Measurements from ENCODE around the gene SRSF7. TPM values are rescaled to one million over a fixed set of nuclear protein-coding genes. Genes with fewer than 3 reads are reported as not detected.

SRSF7 gene
- total and polyA plus RNA-seq, 2 donors (not counting 3 experiments of a cell fraction or from before 2014, with no cell fraction given), result 165 to 202 TPM

DNA sequence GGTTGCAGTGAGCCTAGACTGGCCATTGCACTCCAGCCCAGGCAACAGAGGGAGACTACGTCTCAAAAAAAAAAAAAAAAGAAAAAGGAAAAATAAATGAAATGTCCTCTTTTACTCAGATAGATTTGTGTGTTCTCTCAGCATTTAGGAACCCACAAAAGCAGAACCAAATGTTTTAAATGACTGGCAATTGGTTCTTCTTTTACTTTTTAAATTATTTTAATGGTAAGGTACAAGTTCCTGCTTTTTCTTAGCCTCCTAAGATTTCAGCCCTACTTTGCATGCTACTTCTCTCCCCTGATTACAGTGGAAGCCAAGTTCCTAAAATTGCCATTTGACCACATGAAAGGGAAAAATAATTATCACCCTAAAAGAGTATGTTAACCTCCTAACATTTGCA lies 23.5 kb downstream of the SRSF7 start:
- no peak overlapping the region for H3K4me3 ChIP-seq (replicated peaks in 1 of 3; ENCODE audit: insufficient read depth in 1 of 3, low read depth in 1 of 3, low read length in 3 of 3)
- H3K9me1 ChIP-seq (replicated peaks; ENCODE audit: control insufficient read depth, extremely low read depth, insufficient read depth, low read length), result no peaks in the 10 kb centered on the region
- no peaks in the 10 kb centered on the region for H3K36me3 ChIP-seq (ENCODE audit: control insufficient read depth in 2 of 2, extremely low read depth in 1 of 2, insufficient read depth in 2 of 2, low read length in 2 of 2)
- H3K9me3 ChIP-seq (replicated peaks; ENCODE audit: control insufficient read depth, insufficient read depth, low read length), result no peaks in the 10 kb centered on the region
- no peak overlapping the region for H3K27ac ChIP-seq (ENCODE audit: insufficient read depth, low read depth, low read length)
- DNase-seq (ENCODE audit: low read depth, low spot score) (no peak), FAIRE-seq (no peak)
- H3K4me2 ChIP-seq (ENCODE audit: insufficient read depth, low read length), result no peak overlapping the region
- no peaks in the 10 kb centered on the region for H3K79me2 ChIP-seq (ENCODE audit: control insufficient read depth, insufficient read depth, low read length)
- ChIA-PET CTCF (interaction anchor here (1.1 to 3.3 kb wide), 4 partner anchors 12 to 146 kb away, joined by 3 to 20 read pairs (median 3); no protein-coding TSS in a partner anchor), POLR2A (interaction anchor here (0.7 kb wide), 2 partner anchors 24 to 61 kb away, joined by 4 to 5 read pairs; partner anchors contain the start of gene SRSF7)
- dilution Hi-C loops (cut with MboI; ENCODE audit: extremely low pct_ligation_motif_present, low sequenced_read_pairs), result no loop called here
- TF ChIP-seq MYC (IDR thresholded peaks at IDR 0.05; ENCODE audit: low read depth, low read length), result no peak
- TF ChIP-seq, protein P1, sequence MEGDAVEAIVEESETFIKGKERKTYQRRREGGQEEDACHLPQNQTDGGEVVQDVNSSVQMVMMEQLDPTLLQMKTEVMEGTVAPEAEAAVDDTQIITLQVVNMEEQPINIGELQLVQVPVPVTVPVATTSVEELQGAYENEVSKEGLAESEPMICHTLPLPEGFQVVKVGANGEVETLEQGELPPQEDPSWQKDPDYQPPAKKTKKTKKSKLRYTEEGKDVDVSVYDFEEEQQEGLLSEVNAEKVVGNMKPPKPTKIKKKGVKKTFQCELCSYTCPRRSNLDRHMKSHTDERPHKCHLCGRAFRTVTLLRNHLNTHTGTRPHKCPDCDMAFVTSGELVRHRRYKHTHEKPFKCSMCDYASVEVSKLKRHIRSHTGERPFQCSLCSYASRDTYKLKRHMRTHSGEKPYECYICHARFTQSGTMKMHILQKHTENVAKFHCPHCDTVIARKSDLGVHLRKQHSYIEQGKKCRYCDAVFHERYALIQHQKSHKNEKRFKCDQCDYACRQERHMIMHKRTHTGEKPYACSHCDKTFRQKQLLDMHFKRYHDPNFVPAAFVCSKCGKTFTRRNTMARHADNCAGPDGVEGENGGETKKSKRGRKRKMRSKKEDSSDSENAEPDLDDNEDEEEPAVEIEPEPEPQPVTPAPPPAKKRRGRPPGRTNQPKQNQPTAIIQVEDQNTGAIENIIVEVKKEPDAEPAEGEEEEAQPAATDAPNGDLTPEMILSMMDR (IDR thresholded peaks at IDR 0.05; ENCODE audit: extremely low read depth in 1 of 2, insufficient read depth in 1 of 2, low read depth in 1 of 2, low read length in 2 of 2), result no peak
- TF ChIP-seq POLR2AphosphoS5 (IDR thresholded peaks at IDR 0.05; ENCODE audit: insufficient read depth, low read depth, low read length), result no peak
- TF ChIP-seq FOS (IDR thresholded peaks at IDR 0.05; ENCODE audit: borderline replicate concordance, insufficient read depth, low read length), result no peak
- no peak for TF ChIP-seq EZH2 (IDR thresholded peaks at IDR 0.05; ENCODE audit: borderline replicate concordance, low read depth, low read length, severe bottlenecking)
- no peak for TF ChIP-seq MAX (IDR thresholded peaks at IDR 0.05; ENCODE audit: insufficient read depth, insufficient read length)
- no TSS peak for BruUV-seq (replicated peaks)
- H3K27me3 ChIP-seq (ENCODE audit: control insufficient read depth in 2 of 2, insufficient read depth in 2 of 2, low read length in 2 of 2), result no peaks in the 10 kb centered on the region
- intact Hi-C loops (cut with micrococcal nuclease), result loop anchor here (5.0 kb wide), 1 partner anchor 410 kb away; no protein-coding TSS in a partner anchor
- H3K9ac ChIP-seq (replicated peaks; ENCODE audit: extremely low read depth, insufficient read depth, low read length), result no peak overlapping the region
- no peaks in the 10 kb centered on the region for H4K20me1 ChIP-seq (replicated peaks; ENCODE audit: control insufficient read depth, extremely low read depth, insufficient read depth, low read length)
- H3K4me1 ChIP-seq (ENCODE audit: control insufficient read depth, extremely low read depth, insufficient read depth, low read length), result no peaks in the 10 kb centered on the region
- H2AFZ ChIP-seq (ENCODE audit: low read depth, low read length), result no peak overlapping the region

Measured in endothelial cell of umbilical vein (primary cell).